ENCODE results near the gene LRWD1. TPM values are rescaled to one million over a fixed set of nuclear protein-coding genes. Genes with fewer than 3 reads are reported as not detected.

LRWD1 gene
- total RNA-seq (10 to 100 TPM in 1 of 4 donors, 1 to 10 TPM in 3; 7.2 to 19.4 (median 8.8) TPM), polyA plus RNA-seq (10 to 100 TPM; 13.4 to 18.8 (median 16.2) TPM)

GRCh38 chr7:102464577-102465280 is at the start of gene LRWD1, which contains the start of gene ALKBH4:
TSS of gene LRWD1 (plus strand) at chr7:102464984. CDS start at chr7:102465081, 97 bp downstream.
TSS of gene ALKBH4 (minus strand) at chr7:102464863. CDS start at chr7:102464836, 27 bp downstream.
- no peaks in the 10 kb centered on the region for H3K27me3 ChIP-seq
- TF ChIP-seq POLR2A (IDR thresholded peaks at IDR 0.05), result peak; percentile 13 to 14
- TF ChIP-seq EP300 (IDR thresholded peaks at IDR 0.05), result no peak
- peak; percentile 11 to 79 (median 73) for TF ChIP-seq POLR2AphosphoS5 (IDR thresholded peaks at IDR 0.05)
- TF ChIP-seq CTCF (IDR thresholded peaks at IDR 0.05), result peak in 1 of 4 experiments; percentile 8
- no peaks in the 10 kb centered on the region for H3K9me3 ChIP-seq
- DNase-seq, result peak; percentile 96
- peaks cover 0 to 10% (median 3%) of the 10 kb centered on the region in 4 donors for H3K36me3 ChIP-seq
- intact Hi-C loops (cut with DNase I), result no loop called here
- peak within 1 kb of the TSS; percentile 73 to 82 (median 78) for H3K27ac ChIP-seq
- H3K4me3 ChIP-seq, result peak within 1 kb of the TSS; percentile 72 to 99 (median 92)
- WGBS, 2 donors, result 0 to 1% methylated on average over 81 of the region's 81 CpGs
- H3K4me1 ChIP-seq, result peaks cover 0 to 23% (median 19%) of the 10 kb centered on the region in 4 donors

- no peak overlapping the region for H3K4me3 ChIP-seq
- no peaks in the 10 kb centered on the region for H3K27me3 ChIP-seq
- H3K36me3 ChIP-seq, result peaks cover 0 to 83% (median 17%) of the 10 kb centered on the region in 4 donors
- no peaks in the 10 kb centered on the region for H3K9me3 ChIP-seq
- H3K4me1 ChIP-seq, result peaks cover 0 to 10% (median 5%) of the 10 kb centered on the region in 4 donors
- 50 to 80% methylated on average over 12 of the region's 12 CpGs for WGBS, 2 donors
- TF ChIP-seq POLR2AphosphoS5 (IDR thresholded peaks at IDR 0.05) (no peak), EP300 (IDR thresholded peaks at IDR 0.05) (no peak)
- DNase-seq, result no peak
- no peak overlapping the region for H3K27ac ChIP-seq
- intact Hi-C loops (cut with DNase I), result no loop called here
Measured at GRCh38 chr7:102415685-102416225, 49.0 kb upstream of the LRWD1 start.

DNA sequence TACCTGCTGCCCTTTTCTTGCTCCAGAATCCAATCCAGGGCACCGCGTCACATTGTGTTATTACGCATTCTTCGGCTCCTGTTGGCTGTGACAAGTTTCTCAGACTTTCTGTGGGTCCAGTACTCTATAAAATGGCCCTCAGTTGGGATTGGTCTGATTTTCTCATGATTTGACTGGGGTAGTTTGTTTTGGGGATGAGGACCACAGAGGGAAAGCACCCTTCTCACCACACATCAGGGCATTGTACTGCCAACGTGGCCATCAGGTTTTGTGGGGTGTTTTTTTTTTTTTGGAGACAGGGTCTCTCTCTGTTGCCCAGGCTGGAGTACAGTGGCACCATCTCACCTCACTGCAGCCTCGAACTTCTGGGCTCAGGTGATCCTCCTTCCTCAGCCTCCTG is 48.4 kb upstream of the LRWD1 start:
- H3K36me3 ChIP-seq, result peaks cover 0 to 83% (median 20%) of the 10 kb centered on the region in 4 donors
- TF ChIP-seq POLR2AphosphoS5 (IDR thresholded peaks at IDR 0.05), result no peak
- TF ChIP-seq EP300 (IDR thresholded peaks at IDR 0.05), result no peak
- no peak for TF ChIP-seq CTCF (IDR thresholded peaks at IDR 0.05)
- WGBS, 2 donors, result 87 to 91% methylated on average over 6 of the region's 6 CpGs
- intact Hi-C loops (cut with DNase I), result no loop called here
- H3K27me3 ChIP-seq, result no peaks in the 10 kb centered on the region
- no peak overlapping the region for H3K4me3 ChIP-seq
- H3K4me1 ChIP-seq, result peaks cover 0 to 10% (median 5%) of the 10 kb centered on the region in 4 donors
- no peak overlapping the region for H3K27ac ChIP-seq
- DNase-seq, result no peak
- no peaks in the 10 kb centered on the region for H3K9me3 ChIP-seq

- WGBS, 2 donors, result 48 to 83% methylated on average over 3 of the region's 3 CpGs
- H3K27me3 ChIP-seq, result no peaks in the 10 kb centered on the region
- intact Hi-C loops (cut with DNase I), result no loop called here
- H3K9me3 ChIP-seq, result no peaks in the 10 kb centered on the region
- DNase-seq, result no peak
- peaks cover 0 to 81% (median 21%) of the 10 kb centered on the region in 4 donors for H3K36me3 ChIP-seq
- H3K4me1 ChIP-seq, result peaks cover 0 to 10% (median 5%) of the 10 kb centered on the region in 4 donors
- no peak overlapping the region for H3K4me3 ChIP-seq
- H3K27ac ChIP-seq, result no peak overlapping the region
- TF ChIP-seq POLR2A (IDR thresholded peaks at IDR 0.05), result no peak
- no peak for TF ChIP-seq CTCF (IDR thresholded peaks at IDR 0.05)
- TF ChIP-seq POLR2AphosphoS5 (IDR thresholded peaks at IDR 0.05), result no peak
- no peak for TF ChIP-seq EP300 (IDR thresholded peaks at IDR 0.05)
Measured at GRCh38 chr7:102417105-102417504, 47.7 kb upstream of the LRWD1 start.

GRCh38 chr7:102418592-102418991 is 46.2 kb upstream of the LRWD1 start:
- Histone ChIP-seq H3K4me3 (no peak overlapping the region), H3K9me3 (no peaks in the 10 kb centered on the region), H3K27me3 (no peaks in the 10 kb centered on the region), H3K4me1 (no peaks in the 10 kb centered on the region), H3K27ac (no peak overlapping the region), H3K36me3 (peaks cover 0 to 89% (median 18%) of the 10 kb centered on the region in 4 donors)
- TF ChIP-seq POLR2A (IDR thresholded peaks at IDR 0.05), result no peak
- no peak for TF ChIP-seq EP300 (IDR thresholded peaks at IDR 0.05)
- no peak for TF ChIP-seq POLR2AphosphoS5 (IDR thresholded peaks at IDR 0.05)
- TF ChIP-seq CTCF (IDR thresholded peaks at IDR 0.05), result no peak
- 92 to 95% methylated on average over 5 of the region's 5 CpGs for WGBS, 2 donors
- intact Hi-C loops (cut with DNase I), result no loop called here
- no peak for DNase-seq

Data from sigmoid colon (tissue), 7 donors.